ENCODE measurements around the gene ACY1.
"Not testable (repeated sequence)": the region's sequence is repeated elsewhere in the genome, so short reads cannot be mapped to it uniquely, and the experiment has no call there.

Gene ACY1

DNA sequence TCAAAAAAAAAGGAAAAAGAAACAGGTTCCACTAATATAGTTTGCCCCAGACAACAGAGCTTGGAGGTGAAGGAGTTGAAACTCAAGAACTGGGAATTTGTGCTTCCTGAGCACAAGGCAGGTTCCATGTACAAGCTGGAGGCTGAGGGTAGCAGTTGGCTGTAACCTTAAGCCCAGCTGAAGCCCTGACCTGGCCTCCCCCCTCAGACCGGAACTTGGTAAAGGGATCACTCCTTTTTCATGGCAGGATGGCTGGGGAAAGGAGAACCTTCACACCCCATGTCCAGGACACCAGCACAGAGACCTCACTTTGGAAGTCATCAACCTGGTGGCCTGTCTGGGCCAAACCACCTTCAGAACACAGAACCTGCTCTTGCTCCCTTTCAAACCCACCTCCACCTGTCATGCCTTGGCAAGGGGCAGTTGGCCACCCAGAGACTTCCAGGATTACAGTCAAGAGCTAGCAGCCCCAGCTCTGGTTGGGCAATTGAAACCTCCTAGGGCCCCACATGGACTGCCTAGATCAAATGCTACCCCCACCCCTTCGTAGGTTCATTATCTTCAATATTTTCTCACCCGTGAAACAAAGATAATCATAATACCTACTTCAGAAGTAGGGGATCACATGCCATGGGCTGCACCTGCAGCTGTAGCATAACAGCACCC lies 8.8 kb downstream of the ACY1 start:
- POLR2A ChIA-PET, result interaction anchor here (0.6 to 2.3 kb wide), 4 partner anchors 9 to 606 kb away, joined by 3 to 16 read pairs (median 5); partner anchors contain the start of genes ACY1, PARP3 and RRP9
- CTCF ChIA-PET, result interaction anchor here (0.6 to 4.8 kb wide), 8 partner anchors 9 to 347 kb away, joined by 3 to 33 read pairs (median 4); partner anchors contain the start of genes ABHD14A, ACY1, PARP3 and RRP9
- TF ChIP-seq, protein P1, sequence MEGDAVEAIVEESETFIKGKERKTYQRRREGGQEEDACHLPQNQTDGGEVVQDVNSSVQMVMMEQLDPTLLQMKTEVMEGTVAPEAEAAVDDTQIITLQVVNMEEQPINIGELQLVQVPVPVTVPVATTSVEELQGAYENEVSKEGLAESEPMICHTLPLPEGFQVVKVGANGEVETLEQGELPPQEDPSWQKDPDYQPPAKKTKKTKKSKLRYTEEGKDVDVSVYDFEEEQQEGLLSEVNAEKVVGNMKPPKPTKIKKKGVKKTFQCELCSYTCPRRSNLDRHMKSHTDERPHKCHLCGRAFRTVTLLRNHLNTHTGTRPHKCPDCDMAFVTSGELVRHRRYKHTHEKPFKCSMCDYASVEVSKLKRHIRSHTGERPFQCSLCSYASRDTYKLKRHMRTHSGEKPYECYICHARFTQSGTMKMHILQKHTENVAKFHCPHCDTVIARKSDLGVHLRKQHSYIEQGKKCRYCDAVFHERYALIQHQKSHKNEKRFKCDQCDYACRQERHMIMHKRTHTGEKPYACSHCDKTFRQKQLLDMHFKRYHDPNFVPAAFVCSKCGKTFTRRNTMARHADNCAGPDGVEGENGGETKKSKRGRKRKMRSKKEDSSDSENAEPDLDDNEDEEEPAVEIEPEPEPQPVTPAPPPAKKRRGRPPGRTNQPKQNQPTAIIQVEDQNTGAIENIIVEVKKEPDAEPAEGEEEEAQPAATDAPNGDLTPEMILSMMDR (IDR thresholded peaks at IDR 0.05; ENCODE audit: insufficient read depth, low read length, missing control alignments), result no peak

DNA sequence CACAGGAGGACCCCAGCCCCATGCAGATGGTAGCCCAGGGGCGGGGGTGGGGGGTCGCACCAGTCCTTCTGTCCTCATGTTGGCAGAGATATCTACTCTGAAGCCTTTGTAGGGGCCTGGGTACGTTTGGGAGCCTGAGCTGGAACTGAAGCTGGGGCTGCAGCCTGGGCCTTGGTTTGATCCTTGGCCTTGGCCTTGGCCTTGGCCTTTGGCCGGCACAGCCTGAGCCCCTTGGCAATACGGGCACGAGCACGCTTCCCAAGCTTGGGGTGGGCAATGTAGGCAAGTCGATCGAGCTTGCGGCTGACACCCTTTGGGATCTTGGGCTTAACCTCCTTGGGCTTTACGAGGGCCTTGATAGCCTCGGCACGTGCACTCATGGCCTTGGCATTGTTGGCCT lies 10.3 kb downstream of the ACY1 start:
- DNase-seq (ENCODE audit: low read depth, low spot score); H3K4me3 ChIP-seq (ENCODE audit: low read depth, low read length): not testable (repeated sequence)
- POLR2A ChIA-PET, result interaction anchor here (2.7 kb wide), 1 partner anchor 10 kb away, joined by 35 read pairs; the partner anchor contains the start of gene ACY1
- CTCF ChIA-PET, result interaction anchor here (0.8 to 4.8 kb wide), 5 partner anchors 8 to 151 kb away, joined by 3 to 33 read pairs (median 4); partner anchors contain the start of genes ABHD14A, ABHD14B and ACY1

More for the DNA sequence above, 8.8 kb downstream of the ACY1 start:
- no peak overlapping the region for H3K4me3 ChIP-seq (ENCODE audit: low read depth, low read length)
- no peak for DNase-seq (ENCODE audit: low read depth, low spot score)

GRCh38 chr3:51994530-51994929 lies 11.2 kb downstream of the ACY1 start:
- DNase-seq (ENCODE audit: low read depth, low spot score), result no peak
- peak overlapping the region; percentile 92 for H3K4me3 ChIP-seq (ENCODE audit: low read depth, low read length)
- ChIA-PET CTCF (interaction anchor here (1.1 to 4.8 kb wide), 8 partner anchors 10 to 150 kb away, joined by 3 to 33 read pairs (median 10); partner anchors contain the start of genes ABHD14A, ABHD14B, ACY1 and RRP9), POLR2A (interaction anchor here (1.9 to 2.7 kb wide), 2 partner anchors 11 to 53 kb away, joined by 8 to 35 read pairs; partner anchors contain the start of genes ACY1, PARP3 and RRP9)
- TF ChIP-seq, protein P1 (IDR thresholded peaks at IDR 0.05; ENCODE audit: insufficient read depth, low read length, missing control alignments), result no peak

DNA sequence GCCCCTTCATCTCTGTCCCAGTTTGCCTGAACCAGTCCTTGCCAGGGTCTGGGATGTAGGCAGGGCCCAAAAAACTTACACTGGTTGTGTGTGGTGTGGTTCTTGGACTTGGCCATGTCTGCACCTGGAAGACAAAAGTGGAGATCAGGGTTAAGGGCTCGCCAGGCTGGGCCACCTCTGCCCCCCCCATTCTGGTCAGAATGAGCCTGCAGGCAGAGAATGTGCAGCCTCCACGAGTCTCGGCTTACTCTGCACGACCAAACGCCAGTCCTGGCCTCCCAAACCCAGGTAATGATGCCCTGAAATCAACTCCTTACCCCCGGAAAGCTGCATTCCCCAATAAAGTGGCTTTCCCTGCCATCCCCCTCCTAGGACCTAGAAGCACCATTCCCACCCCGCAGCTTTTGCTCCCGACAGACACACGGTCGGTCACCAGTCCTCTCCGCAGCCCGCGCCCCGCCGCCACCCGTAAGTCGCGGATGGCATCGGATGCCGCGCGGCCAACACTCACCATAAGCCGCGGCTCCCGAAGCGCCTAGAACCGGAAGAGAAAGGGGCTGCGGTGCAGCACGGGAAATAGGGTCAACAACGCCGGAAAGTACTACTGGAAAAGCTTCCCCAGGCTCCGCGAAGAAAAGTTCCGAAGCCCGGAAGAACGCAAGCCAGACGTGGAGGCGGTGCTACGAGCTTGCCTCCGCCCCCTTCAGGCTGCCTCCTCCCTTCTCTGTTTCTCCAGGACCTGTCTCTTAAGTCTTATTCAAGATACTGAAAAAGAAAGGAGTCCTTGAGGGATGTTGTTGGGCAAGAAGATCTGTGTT lies 12.2 kb downstream of the ACY1 start, which contains the start of gene RPL29:
Gene RPL29 (minus strand): TSS at position 550 of the 818 bp plus-strand sequence. CDS start 434 bp downstream, at position 116.
- TF ChIP-seq, protein P1 (IDR thresholded peaks at IDR 0.05; ENCODE audit: insufficient read depth, low read length, missing control alignments), result no peak
- CTCF ChIA-PET, result interaction anchor here (0.8 to 4.8 kb wide), 17 partner anchors 9 to 225 kb away, joined by 3 to 33 read pairs (median 4); partner anchors contain the start of genes ABHD14A, ABHD14B, ACY1 and RRP9
- H3K4me3 ChIP-seq (ENCODE audit: low read depth, low read length), result peak within 1 kb of the TSS; percentile 92
- POLR2A ChIA-PET, result interaction anchor here (0.6 to 2.7 kb wide), 17 partner anchors 9 to 606 kb away, joined by 3 to 35 read pairs (median 4); partner anchors contain the start of genes ABHD14B, ACY1, PARP3 and PCBP4
- peak; percentile 63 for DNase-seq (ENCODE audit: low read depth, low spot score)

DNA sequence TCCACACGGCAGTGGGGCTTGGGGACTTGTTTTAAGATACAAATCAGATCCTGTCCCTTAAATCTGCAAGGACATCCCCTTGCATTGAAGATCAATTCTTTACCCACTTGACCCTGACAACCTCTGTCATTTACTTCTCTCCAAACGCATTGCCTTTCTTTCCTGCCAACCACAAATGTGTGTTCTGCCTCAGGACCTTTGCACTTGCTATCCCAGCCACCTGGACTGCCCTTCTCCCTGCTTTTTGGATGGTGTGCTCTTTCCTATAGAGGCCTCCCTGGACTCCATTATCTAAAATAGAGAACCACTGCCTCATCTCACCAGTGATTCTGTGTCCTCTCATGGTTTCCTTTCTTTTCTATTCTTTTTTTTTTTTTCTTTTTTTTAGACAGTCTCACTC lies 13.8 kb downstream of the ACY1 start:
- ChIA-PET CTCF (interaction anchor here (1.1 to 2.3 kb wide), 8 partner anchors 23 to 148 kb away, joined by 3 to 13 read pairs (median 4); partner anchors contain the start of gene ABHD14B), POLR2A (interaction anchor here (0.7 kb wide), 1 partner anchor 148 kb away, joined by 4 read pairs; no protein-coding TSS in a partner anchor)
- TF ChIP-seq, protein P1 (IDR thresholded peaks at IDR 0.05; ENCODE audit: insufficient read depth, low read length, missing control alignments), result no peak
- no peak for DNase-seq (ENCODE audit: low read depth, low spot score)
- H3K4me3 ChIP-seq (ENCODE audit: low read depth, low read length), result no peak overlapping the region

- ChIA-PET CTCF (interaction anchor here (0.8 to 2.3 kb wide), 16 partner anchors 24 to 342 kb away, joined by 3 to 13 read pairs (median 4); partner anchors contain the start of gene ABHD14B), POLR2A (interaction anchor here (0.6 to 0.7 kb wide), 2 partner anchors 142 to 147 kb away, joined by 3 to 4 read pairs; no protein-coding TSS in a partner anchor)
- no peak for DNase-seq (ENCODE audit: low read depth, low spot score)
- TF ChIP-seq, protein P1 (IDR thresholded peaks at IDR 0.05; ENCODE audit: insufficient read depth, low read length, missing control alignments), result no peak
- H3K4me3 ChIP-seq (ENCODE audit: low read depth, low read length), result no peak overlapping the region
These were observed 14.7 kb downstream of the ACY1 start for GRCh38 chr3:51997935-51998596.

Measured in AG04449 (cell line).